Anterior cingulate cortex (tissue), 58 donors: ENCODE measurements around the gene APC.
"Not testable (repeated sequence)": the region's sequence is repeated elsewhere in the genome, so short reads cannot be mapped to it uniquely, and the experiment has no call there.

ENCODE experiments used
- DNase-seq, 58 donors: peaks; one replicate each; lab custom pipeline; 2025; lab: John Stamatoyannopoulos, UW

APC gene

GRCh38 chr5:112847306-112847705, 109.6 kb downstream of the APC start:
- no peak for DNase-seq

GRCh38 chr5:112848116-112848811, 110.6 kb downstream of the APC start:
- peak in 2 of 58 donors; percentile 7 to 41 for DNase-seq

DNA sequence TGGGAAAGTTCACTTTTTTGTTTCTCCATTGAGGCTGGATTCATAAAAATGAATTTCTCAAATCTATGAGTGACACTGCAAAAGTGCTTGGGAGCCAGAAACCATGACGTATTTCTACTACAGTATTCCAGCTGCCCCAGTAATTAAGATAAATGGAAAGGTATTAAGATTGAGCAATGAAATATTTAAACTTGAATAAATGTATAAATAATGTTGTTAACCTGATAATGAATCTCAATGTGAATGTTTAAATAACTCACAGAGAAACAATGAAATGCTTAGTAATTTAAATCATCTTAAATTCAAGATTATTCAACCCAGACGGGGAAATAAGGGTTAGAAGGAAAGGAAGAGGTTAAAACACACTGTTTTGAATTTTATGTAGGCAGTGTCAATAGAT, 112.2 kb downstream of the APC start:
- no peak for DNase-seq

DNA sequence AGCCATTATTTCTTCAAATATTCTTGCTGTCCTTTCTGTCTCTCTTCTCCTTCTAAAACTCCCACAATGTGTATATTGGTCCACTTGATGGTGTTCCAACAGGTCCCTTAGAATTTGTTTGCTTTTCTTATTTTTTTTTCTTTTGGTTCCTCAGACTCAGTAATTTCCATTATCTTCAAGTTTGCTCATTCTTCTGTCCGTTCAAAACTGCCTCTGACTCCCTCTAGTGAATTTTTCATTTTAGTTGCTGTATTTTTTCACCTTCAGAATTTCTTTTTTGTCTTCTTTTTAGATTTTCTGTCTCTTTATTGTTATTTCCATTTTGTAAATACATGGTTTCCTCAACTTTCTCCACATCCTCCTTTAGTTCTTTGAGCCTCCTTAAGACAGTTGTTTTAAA, 117.0 kb downstream of the APC start:
- DNase-seq = no peak

GRCh38 chr5:112857866-112858265, 120.2 kb downstream of the APC start:
- no peak for DNase-seq

GRCh38 chr5:112860571-112860928, 122.9 kb downstream of the APC start:
- not testable (repeated sequence) for DNase-seq

DNA sequence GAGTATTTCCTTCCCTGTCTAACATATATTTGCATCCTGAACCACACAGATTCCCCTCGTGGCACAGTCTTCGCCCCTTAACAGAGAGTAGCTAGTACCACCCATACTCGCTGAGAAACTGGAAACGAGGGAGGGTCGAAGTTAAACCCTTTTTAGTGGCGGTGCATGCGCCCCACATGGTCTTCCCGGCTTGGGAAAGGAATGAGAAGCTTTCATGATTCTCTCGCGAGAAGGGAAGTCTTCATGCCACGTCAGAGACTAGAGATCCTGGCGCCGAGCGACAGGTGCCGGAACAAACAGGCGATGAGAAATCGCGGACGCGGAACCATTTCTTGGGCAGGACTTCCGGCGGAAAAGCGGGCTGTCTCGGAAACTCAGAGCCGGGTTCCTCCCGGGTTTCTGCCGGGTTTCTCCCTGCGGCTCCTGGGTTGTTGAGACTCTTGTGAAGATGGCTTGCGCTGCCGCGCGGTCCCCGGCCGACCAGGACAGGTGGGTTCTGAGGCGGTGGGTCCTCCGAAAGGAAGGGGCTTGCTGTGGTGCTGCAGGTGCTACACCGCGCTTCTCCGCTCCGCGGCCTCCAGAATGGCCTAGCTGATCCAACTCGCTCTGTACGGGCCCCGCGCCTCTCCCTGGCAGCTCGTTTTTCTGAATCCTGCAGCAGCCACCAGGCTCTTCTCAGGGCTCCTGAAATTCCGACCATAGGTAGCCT, 123.4 kb downstream of the APC start, which contains the start of gene SRP19:
SRP19 (plus strand) TSS at position 359 of the 709 bp plus-strand sequence; CDS start at position 449, 90 bp downstream.
- DNase-seq = peak; percentile 43 to 97 (median 91)

DNA sequence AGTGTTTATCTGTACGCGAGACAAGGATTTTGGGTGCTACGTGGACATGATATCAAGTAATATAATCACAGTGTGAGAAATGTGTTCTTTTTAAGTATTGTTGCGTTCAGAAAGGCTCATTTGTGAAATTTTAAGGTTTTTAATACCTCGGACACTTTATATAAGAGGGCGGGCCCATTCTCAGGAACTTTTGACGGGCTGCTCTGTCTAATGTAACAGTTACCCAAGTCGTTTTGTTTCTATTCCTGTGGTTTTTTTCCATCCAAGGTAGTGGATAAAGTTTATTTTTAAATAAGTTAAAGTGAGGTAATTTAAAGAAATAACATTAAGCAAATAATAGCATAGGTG, 123.9 kb downstream of the APC start:
- DNase-seq = no peak

- DNase-seq = no peak
Measured at GRCh38 chr5:112862085-112862484, 124.4 kb downstream of the APC start.

DNA sequence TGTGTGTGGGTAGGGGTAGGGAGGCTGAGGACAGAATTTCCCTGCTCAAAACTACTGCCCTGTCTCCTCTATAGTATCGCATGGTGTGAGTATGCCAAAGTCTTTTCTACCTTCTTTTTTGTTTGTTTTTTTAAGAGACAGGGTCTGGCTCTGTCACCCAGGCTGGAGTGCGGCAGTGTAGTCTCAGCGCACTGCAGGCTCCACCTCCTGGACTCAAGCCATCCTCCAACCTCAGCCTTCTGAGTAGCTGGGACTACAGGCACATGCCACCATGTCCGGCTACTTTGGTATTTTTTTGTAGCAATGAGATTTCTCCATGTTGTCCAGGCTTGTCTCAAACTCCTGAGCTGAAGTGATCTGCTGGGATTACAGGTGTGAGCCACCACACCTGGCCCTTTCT, 125.9 kb downstream of the APC start:
- peak in 8 of 58 donors; percentile 4 to 17 (median 10) for DNase-seq

GRCh38 chr5:112865128-112865527, 127.4 kb downstream of the APC start:
- DNase-seq = no peak

GRCh38 chr5:112866739-112867138, 129.1 kb downstream of the APC start:
- no peak for DNase-seq

DNA sequence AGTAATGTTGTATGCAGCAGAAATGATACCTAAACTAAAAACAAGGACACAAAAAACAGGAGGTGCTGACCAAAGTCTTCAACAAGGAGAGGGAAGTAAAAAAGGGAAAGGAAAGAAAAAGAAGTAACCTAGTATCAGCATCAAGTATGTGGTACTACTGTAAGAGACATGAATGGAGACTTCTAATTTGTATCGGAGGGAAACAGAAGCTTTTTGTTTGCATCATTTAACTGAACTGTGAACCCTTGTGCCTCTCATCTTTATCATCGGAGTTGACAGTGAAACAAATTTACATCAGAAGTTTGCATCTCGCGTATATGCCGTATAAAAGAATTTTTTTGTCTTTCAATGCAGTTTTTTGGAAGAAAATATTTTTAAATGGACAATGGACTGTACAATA, 129.7 kb downstream of the APC start:
- no peak for DNase-seq

DNA sequence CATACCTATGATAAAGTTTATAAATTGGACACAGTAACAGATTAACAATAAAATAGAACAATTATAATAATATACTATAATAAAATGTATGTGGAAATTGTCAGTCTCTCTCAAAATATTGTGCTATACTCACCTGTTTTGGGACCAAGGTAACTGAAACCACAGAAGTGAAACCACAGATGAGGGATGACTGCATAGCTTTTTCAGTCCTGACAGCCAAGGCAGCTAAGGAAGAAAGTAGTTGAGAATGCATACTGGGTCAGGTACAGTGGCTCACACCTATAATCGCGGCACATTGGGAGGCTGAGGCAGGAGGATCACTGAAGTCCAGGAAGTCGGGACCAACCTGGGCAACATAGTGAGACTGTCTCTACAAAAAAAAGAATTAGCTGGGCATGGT, 132.3 kb downstream of the APC start:
- no peak for DNase-seq

- DNase-seq = no peak
Measured at GRCh38 chr5:112870966-112871365, 133.3 kb downstream of the APC start.

DNA sequence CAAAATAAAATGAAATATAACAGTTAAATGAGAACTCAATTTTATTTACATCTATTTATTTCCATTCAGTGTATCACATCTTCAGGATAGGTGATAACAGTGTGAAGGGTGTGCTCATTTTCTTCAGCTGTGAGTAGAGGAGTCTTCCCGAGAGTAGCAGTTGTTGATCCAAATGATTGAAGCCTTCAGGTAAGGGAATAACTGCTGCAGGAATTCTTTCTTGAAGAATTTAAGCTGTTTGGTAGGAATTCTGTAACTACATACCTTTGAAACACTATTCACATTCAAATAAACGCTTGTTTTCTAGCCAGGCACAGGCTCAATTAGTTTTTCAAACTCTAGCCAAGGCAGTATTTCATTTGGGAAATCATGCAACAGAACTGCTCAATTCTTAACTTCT, 138.7 kb downstream of the APC start:
- no peak for DNase-seq

DNA sequence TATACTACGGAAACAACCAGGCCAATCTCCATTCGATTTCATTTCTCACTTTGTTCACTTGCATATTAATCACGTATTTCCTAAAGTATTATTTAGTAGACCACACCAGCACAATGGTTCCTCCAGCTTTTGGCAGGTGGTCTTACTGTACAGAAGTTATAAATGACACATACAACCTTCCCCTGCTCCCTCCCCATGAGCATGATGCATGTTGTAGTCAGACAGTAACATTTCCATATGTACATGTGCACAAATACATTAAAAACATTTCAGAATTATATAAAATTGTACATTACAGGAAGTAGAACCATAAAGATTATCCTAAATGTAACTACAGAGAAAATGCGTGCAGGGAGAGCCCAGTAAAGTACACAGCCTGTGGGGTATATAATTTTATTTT, 140.4 kb downstream of the APC start:
- DNase-seq = no peak

- no peak for DNase-seq
Measured at GRCh38 chr5:112878760-112879159, 141.1 kb downstream of the APC start.

DNA sequence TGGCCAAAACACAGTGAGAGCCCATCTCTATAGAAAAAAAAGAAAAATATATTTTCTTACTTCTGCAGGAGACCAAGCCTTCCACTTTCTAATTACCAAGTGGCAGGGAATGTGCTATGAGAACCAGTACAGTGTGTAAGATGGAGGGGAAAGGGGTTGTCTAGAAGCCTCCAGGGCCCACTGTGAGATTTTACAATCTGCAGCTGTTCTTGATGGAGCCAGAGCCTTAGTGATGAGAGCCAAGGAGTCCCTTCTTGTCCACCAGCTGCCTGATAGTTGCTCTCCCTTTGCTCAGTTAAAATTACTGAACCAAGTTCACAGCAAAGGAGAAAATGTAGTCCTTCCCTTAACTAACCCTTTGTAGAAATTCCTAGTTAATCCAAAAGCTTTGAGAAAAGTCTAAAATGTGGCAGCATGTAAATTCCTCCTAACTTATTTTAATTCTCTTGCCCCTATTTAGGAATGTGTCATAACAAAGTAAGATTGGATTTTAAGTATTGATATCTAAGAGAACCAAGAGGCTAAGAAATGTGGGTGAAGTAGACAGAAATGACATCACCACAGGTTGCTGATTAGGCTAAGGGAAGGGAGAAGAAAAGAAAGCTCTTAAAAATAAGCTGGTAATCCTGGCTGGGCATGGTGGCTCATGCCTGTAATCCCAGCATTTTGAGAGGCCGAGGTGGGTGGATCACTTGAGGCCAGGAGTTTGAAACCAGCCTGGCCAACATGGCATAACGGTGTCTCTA, 142.7 kb downstream of the APC start:
- DNase-seq = no peak

DNA sequence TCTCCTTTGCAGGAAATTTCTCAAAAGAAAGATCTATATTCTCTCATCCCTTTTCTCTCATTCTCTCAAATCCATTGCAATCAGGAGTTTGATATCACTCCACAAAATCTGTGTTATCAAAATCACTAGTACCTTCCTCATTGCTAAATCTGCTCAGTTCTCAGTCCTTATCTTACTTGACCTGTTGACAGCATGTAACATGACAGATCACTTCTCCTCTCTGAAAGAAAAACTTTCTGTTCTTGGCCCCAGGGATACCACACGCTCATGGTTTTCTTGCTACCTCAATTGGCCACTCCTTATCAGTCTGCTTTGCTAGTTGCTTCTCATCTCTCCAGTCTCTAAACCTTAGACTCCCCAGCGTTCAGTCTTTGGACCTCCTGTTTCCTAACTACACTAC, 145.5 kb downstream of the APC start:
- DNase-seq = no peak

- peak in 47 of 58 donors; percentile 1 to 81 (median 46) for DNase-seq
Measured at GRCh38 chr5:112885001-112885400, 147.3 kb downstream of the APC start.

DNA sequence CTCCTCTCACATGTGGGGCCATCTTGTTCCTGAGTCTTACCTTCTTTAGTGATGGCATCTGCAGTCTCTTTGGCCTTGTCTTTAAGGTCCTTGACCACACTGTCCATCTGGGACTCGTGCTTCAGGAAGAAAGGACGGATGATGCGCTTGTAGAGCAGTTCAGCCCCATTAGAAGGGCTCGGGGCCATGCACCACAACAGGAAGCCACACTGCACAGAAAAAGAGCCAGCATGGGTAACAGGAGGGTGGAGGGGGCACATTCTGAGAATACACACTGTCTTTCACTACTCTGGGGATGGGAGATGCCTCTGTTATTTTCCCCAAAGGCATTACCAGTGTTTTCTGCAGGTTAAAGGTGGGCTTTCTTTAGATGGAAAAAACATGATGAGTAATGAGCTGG, 149.3 kb downstream of the APC start:
- DNase-seq = no peak
